Mesenteric fat pad (tissue), 1 donor: ENCODE measurements around the gene SOD2. TPM values are rescaled to one million over a fixed set of nuclear protein-coding genes. Genes with fewer than 3 reads are reported as not detected.
"Not testable (repeated sequence)": the region's sequence is repeated elsewhere in the genome, so short reads cannot be mapped to it uniquely, and the experiment has no call there.

Source experiments
- DNase-seq: peaks from one replicate; pipeline ENCODE4 v3.0.0-alpha.2; 2020; ENCODE audit warnings: low spot score
- long read RNA-seq: library from polyadenylated mRNA; unstranded; transcript quantifications from one replicate; pipeline ENCODE4 v2.0.0, GENCODE V29; 2020
- total RNA-seq: library from RNA; stranded (reverse); fragmentation: NEBNext Ultra II Directional; extraction: Animal tissue kit (Norgen Biotek cat#: 25700); gene quantifications from one replicate; pipeline ENCODE4 v1.2.1, GENCODE V29; 2021
- donor health status: DM: yes; HTN: yes; CAD: no.

Gene SOD2
- total RNA-seq, result 1,141 TPM
- long read RNA-seq, full-length matches to known transcripts, result 377 of 537 reads
- long read RNA-seq, partial matches to known transcripts, result 32 of 537 reads
- long read RNA-seq, other reads (novel, unspliced or antisense), result 128 of 537 reads

- DNase-seq, result peak; percentile 94
Observed at GRCh38 chr6:159693128-159693893, at the start of gene SOD2. Gene SOD2, minus strand, starts transcription at chr6:159693241. Its CDS starts 74 bp downstream, at chr6:159693167.

DNA sequence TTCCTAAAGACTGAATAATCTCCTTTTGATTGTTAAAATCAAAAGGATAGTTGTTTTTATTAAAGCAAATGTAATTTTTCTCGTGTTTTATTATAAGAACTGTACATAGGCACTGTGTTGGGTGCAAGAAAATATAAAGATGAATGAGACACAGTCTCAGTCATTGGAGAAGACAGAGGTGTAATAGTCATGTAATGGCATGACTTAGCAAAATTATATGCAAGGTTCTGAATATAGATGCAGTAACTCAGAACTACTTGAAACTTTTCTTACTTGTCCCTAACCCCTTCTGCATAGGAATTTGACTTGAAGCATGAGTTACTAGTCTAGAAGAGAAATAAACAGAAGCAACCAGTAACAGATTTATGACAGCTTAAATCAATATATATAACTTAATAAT lies 49.1 kb upstream of the SOD2 start:
- no peak for DNase-seq

DNA sequence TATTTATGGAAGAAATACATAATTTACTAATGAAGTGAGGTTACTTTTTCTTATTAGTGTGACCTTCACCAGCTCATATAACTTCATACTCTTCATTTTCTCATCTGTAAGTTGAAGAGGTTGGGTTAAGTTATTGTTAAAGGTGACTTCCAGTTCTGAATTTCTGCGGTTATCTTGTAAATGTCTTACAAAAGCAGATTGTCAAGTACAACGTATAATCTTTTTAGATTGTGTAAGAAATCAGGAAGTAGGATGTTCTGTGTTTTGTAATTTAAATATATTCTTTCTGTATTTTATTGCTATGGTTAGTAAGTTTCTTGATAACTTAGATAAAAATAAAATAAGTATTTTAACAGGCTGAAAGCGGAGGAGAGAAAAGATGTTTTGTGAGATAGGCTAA lies 46.3 kb upstream of the SOD2 start:
- no peak for DNase-seq

GRCh38 chr6:159736908-159737307 lies 43.9 kb upstream of the SOD2 start:
- DNase-seq, result no peak

DNA sequence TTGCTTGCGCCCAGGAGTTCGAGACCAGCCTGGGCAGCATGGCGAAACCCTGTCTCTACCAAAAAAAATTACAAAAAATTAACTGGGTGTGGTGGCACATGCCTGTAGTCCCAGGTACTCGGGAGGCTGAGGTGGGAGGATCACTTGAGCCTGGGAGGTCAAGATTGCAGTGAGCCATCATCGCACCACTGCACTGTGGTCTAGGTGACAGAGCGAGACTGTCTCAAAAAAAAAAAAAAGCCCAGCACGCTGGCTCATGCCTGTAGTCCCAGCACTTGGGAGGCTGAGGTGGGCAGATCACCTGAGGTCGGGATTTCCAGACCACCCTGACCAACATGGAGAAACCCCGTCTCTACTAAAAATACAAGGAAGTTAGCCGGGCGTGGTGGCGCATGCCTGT lies 40.4 kb upstream of the SOD2 start:
- not testable (repeated sequence) for DNase-seq

- DNase-seq, result not testable (repeated sequence)
Observed at GRCh38 chr6:159732550-159732949, 39.5 kb upstream of the SOD2 start.

- DNase-seq, result no peak
Observed at GRCh38 chr6:159730332-159730676, 37.3 kb upstream of the SOD2 start.

- DNase-seq, result no peak
Observed at GRCh38 chr6:159729598-159730331, 36.7 kb upstream of the SOD2 start.

DNA sequence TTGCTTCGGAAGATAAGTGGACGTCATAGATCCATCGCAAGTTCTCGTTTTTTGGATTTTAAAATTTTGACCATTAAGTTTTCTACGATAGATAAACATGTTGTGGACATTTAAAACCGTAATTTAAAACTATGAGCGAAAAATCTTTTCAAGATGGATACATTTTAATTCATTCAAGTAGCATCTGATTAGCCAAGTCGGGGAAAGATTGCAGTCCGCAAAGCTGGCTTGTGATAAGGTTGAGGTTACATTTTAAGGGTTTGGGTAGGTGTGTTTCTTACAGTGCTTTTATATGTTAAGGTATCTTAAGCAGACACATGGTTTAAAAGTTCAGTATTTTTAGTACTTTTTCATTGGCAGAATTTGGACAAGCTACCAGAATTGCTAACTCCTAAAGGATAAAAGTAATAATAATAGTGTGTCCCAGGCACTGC lies 35.5 kb upstream of the SOD2 start:
- no peak for DNase-seq

GRCh38 chr6:159727717-159728445 lies 34.8 kb upstream of the SOD2 start:
- no peak for DNase-seq

DNA sequence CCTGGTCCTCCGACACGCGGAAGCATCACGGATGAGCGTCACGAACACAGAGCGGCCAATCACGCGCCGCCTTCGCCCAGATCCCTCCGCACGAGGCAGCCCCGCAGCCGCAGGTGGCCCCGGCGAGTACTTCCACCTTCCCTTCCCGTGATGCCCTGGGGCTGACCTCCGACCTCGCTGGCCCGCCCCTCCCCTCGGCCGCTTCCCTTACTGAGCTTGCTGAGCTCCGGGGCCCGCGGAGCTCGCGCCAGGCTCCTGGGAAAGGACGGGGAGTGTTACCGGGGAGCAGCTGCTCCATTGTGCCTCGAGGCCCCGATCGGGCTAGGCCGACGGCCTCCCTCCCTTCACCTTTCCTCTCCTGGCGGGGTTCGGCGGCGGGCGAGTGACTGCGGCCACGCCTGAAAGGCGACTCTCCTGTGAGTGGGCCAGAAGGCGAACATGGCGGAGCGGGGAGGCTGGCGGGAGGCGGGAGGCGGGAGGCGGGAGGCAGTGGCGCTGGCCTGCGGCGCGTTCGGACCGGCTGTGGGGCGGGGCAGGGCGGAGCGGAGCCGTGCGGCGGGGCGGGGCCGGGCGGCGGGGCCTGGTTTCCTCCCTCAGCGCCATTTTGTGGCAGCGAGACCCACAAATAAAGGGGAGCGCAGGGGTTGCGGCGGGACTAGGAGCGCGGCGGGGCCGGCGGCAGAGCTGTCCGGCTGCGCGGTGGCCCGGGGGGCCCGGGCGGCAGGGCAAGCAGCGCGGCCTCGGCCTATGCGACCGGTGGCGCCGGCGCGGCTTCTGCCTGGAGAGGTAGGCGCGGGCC lies 34.1 kb upstream of the SOD2 start, which contains the start of gene WTAP:
Gene WTAP (plus strand): TSS at position 589 of the 799 bp plus-strand sequence. CDS start 8,760 bp downstream, outside the sequence.
- peak; percentile 98 for DNase-seq

GRCh38 chr6:159726255-159726917 lies 33.3 kb upstream of the SOD2 start:
- no peak for DNase-seq

GRCh38 chr6:159725208-159725607 lies 32.2 kb upstream of the SOD2 start:
- not testable (repeated sequence) for DNase-seq

GRCh38 chr6:159724778-159725177 lies 31.7 kb upstream of the SOD2 start:
- no peak for DNase-seq

DNA sequence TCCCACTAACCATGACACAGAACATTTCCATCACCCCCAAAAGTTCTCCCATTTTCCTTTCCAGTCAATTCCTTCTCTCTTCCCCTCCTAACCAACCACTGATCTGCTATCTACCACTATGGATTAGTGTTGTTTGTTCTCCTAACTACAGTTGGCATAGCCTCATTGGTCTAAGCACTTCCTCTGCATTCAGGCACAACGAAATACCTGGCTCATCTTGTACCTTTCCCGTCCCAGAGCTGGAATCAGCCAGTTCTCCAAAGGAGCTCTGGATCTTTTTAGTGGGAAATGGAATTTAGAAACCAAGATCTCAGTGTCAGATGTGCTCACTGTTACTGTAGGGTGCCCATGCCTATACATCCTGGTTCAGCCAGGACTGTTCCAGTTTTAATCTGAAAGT lies 30.2 kb upstream of the SOD2 start:
- no peak for DNase-seq

DNA sequence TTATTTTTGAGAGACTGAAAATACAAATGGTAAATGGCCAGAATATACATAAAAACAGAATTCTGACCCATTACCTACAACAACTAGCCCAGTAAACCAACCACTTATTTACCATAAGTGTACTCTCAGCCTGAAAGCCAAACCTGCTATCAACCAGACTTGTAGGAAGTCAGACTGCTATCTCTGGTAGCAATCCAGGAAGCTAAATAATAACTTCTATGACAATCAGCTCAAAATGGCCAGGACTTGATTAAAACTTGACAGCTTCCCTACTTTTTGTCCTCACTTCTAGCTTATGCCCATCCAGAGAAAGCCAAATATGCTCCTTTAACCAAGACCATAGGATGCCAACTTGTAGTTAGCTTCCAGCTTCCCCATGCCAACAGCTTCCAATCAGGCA lies 29.6 kb upstream of the SOD2 start:
- no peak for DNase-seq

- DNase-seq, result not testable (repeated sequence)
Observed at GRCh38 chr6:159721981-159722380, 28.9 kb upstream of the SOD2 start.

- DNase-seq, result no peak
Observed at GRCh38 chr6:159720708-159721107, 27.7 kb upstream of the SOD2 start.

DNA sequence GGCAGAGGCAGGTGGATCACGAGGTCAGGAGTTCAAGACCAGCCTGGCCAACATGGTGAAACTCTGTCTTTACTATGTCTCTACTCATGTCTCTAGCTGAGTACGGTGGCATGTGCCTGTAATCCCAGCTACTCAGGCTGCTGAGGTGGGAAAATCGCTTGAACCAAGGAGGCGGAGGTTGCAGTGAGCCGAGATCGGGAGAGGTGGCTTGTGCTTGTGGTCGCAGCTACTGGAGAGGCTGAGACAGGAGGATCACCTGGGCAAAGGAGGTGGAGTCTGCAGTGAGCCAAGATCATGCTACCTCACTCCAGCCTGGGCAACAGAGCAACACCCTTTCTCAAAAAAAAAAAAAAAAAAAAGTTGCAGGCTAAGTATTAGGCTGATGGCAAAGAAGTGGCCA lies 26.2 kb upstream of the SOD2 start:
- no peak for DNase-seq

DNA sequence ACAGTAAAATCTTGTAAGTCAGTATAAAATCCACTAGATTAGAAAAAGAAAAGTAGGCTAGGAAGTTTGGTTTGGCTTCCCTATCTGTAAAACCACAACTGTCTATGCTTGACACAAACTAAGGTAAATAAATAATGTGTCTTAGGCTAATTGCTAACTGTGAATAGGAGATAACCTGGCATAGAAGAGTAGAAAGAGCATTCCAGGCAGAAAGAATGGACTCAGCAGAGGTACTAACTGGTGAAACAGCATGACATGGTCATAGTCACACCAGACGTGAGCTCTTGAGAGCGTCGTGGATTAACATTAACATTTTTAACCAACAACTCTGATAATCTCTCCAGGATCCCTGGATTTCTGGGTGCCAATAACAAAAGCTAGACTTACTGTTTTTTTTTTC lies 25.6 kb upstream of the SOD2 start:
- DNase-seq, result no peak
